ENCODE data around the gene SAMD4A.
"Not testable (repeated sequence)": the region's sequence is repeated elsewhere in the genome, so short reads cannot be mapped to it uniquely, and the experiment has no call there.

The SAMD4A gene

GRCh38 chr14:54597795-54598443, 31.0 kb downstream of the SAMD4A start:
- DNase-seq: no peak

GRCh38 chr14:54599966-54600716, 33.2 kb downstream of the SAMD4A start:
- DNase-seq: no peak

GRCh38 chr14:54600717-54601109, 33.8 kb downstream of the SAMD4A start:
- DNase-seq: no peak

GRCh38 chr14:54603362-54603761, 36.4 kb downstream of the SAMD4A start:
- no peak for DNase-seq

- DNase-seq: no peak
Measured at GRCh38 chr14:54606178-54606577, 39.2 kb downstream of the SAMD4A start.

GRCh38 chr14:54606631-54607133, 39.8 kb downstream of the SAMD4A start:
- no peak for DNase-seq

- no peak for DNase-seq
Measured at GRCh38 chr14:54609576-54609975, 42.6 kb downstream of the SAMD4A start.

- DNase-seq: no peak
Measured at GRCh38 chr14:54610051-54610977, 43.4 kb downstream of the SAMD4A start.

GRCh38 chr14:54614296-54614695, 47.4 kb downstream of the SAMD4A start:
- no peak for DNase-seq

GRCh38 chr14:54617467-54617866, 50.5 kb downstream of the SAMD4A start:
- no peak for DNase-seq

GRCh38 chr14:54621686-54622085, 54.8 kb downstream of the SAMD4A start:
- DNase-seq: no peak

GRCh38 chr14:54622192-54622958, 55.4 kb downstream of the SAMD4A start:
- DNase-seq: peak; percentile 74

- no peak for DNase-seq
Measured at GRCh38 chr14:54623279-54624004, 56.5 kb downstream of the SAMD4A start.

GRCh38 chr14:54624005-54624358, 57.1 kb downstream of the SAMD4A start:
- not testable (repeated sequence) for DNase-seq

GRCh38 chr14:54625112-54625511, 58.2 kb downstream of the SAMD4A start:
- no peak for DNase-seq

- no peak for DNase-seq
Measured at GRCh38 chr14:54627219-54627539, 60.3 kb downstream of the SAMD4A start.

GRCh38 chr14:54627540-54628363, 60.8 kb downstream of the SAMD4A start:
- peak; percentile 32 for DNase-seq

- DNase-seq: no peak
Measured at GRCh38 chr14:54629183-54629582, 62.3 kb downstream of the SAMD4A start.

GRCh38 chr14:54629635-54630360, 62.9 kb downstream of the SAMD4A start:
- no peak for DNase-seq

- DNase-seq: no peak
Measured at GRCh38 chr14:54631016-54631415, 64.1 kb downstream of the SAMD4A start.
